ENCODE measurements around the gene ZNF439. TPM values are rescaled to one million over a fixed set of nuclear protein-coding genes. Genes with fewer than 3 reads are reported as not detected.
"Not testable (repeated sequence)": the region's sequence is repeated elsewhere in the genome, so short reads cannot be mapped to it uniquely, and the experiment has no call there.

Gene ZNF439
- total and polyA plus RNA-seq, 8 donors = 0.58 to 17.0 (median 4.5) TPM

DNA sequence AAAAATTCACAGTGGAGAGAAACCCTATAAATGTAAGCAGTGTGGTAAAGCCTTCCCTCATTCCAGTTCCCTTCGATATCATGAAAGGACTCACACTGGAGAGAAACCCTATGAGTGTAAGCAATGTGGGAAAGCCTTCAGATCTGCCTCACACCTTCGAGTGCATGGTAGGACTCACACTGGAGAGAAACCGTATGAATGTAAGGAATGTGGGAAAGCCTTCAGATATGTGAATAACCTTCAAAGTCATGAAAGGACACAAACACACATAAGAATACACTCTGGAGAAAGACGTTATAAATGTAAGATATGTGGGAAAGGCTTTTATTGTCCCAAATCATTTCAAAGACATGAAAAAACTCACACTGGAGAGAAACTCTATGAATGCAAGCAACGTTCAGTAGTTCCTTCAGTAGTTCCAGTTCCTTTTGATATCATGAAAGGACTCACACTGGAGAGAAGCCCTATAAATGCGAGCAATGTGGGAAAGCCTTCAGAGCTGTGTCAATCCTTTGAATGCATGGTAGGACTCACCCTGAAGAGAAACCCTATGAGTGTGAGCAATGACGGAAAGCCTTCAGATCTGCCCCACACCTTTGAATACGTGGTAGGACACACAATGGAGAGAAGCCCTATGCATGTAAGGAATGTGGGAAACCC lies 16.1 kb upstream of the ZNF439 start:
- Histone ChIP-seq H3K27me3 (no peaks in the 10 kb centered on the region), H3K27ac (no peak overlapping the region), H3K4me3 (no peak overlapping the region), H3K9me3 (peaks cover 44 to 100% (median 72%) of the 10 kb centered on the region in 4 donors), H3K4me1 (no peaks in the 10 kb centered on the region), H3K36me3 (peaks cover 39 to 82% (median 71%) of the 10 kb centered on the region in 4 donors)
- no peak for DNase-seq
- intact Hi-C loops (cut with DNase I; ENCODE audit: low total_unique reads) = no loop called here
- WGBS, 5 donors = 94 to 98% (median 97%) methylated on average over 8 of the region's 8 CpGs
- TF ChIP-seq POLR2A (IDR thresholded peaks at IDR 0.05) = no peak
- no peak for TF ChIP-seq POLR2AphosphoS5 (IDR thresholded peaks at IDR 0.05)
- TF ChIP-seq, protein P1, sequence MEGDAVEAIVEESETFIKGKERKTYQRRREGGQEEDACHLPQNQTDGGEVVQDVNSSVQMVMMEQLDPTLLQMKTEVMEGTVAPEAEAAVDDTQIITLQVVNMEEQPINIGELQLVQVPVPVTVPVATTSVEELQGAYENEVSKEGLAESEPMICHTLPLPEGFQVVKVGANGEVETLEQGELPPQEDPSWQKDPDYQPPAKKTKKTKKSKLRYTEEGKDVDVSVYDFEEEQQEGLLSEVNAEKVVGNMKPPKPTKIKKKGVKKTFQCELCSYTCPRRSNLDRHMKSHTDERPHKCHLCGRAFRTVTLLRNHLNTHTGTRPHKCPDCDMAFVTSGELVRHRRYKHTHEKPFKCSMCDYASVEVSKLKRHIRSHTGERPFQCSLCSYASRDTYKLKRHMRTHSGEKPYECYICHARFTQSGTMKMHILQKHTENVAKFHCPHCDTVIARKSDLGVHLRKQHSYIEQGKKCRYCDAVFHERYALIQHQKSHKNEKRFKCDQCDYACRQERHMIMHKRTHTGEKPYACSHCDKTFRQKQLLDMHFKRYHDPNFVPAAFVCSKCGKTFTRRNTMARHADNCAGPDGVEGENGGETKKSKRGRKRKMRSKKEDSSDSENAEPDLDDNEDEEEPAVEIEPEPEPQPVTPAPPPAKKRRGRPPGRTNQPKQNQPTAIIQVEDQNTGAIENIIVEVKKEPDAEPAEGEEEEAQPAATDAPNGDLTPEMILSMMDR (IDR thresholded peaks at IDR 0.05) = no peak
- no peak for TF ChIP-seq EP300 (IDR thresholded peaks at IDR 0.05)

DNA sequence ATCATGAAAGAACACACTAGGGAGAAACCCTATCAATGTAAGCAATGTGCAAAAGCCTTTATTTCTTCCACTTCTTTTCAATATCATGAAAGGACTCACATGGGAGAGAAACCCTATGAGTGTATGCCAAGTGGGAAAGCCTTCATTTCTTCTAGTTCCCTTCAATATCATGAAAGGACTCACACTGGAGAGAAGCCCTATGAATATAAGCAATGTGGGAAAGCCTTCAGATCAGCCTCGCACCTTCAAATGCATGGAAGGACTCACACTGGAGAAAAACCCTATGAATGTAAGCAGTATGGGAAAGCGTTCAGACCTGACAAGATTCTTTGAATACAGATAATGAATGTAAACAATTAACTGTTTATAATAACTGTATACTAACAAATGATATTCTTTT lies 15.0 kb upstream of the ZNF439 start:
- no peak for DNase-seq
- Histone ChIP-seq H3K27ac (no peak overlapping the region), H3K36me3 (peaks cover 39 to 70% (median 61%) of the 10 kb centered on the region in 4 donors), H3K4me1 (no peaks in the 10 kb centered on the region), H3K27me3 (no peaks in the 10 kb centered on the region), H3K4me3 (no peak overlapping the region), H3K9me3 (peaks cover 44 to 93% (median 66%) of the 10 kb centered on the region in 4 donors)
- WGBS, 5 donors = 96 to 100% (median 98%) methylated on average over 2 of the region's 2 CpGs
- no peak for TF ChIP-seq POLR2A (IDR thresholded peaks at IDR 0.05)
- no peak for TF ChIP-seq POLR2AphosphoS5 (IDR thresholded peaks at IDR 0.05)
- TF ChIP-seq EP300 (IDR thresholded peaks at IDR 0.05) = no peak
- TF ChIP-seq, protein P1 (IDR thresholded peaks at IDR 0.05) = no peak
- intact Hi-C loops (cut with DNase I; ENCODE audit: low total_unique reads) = no loop called here

DNA sequence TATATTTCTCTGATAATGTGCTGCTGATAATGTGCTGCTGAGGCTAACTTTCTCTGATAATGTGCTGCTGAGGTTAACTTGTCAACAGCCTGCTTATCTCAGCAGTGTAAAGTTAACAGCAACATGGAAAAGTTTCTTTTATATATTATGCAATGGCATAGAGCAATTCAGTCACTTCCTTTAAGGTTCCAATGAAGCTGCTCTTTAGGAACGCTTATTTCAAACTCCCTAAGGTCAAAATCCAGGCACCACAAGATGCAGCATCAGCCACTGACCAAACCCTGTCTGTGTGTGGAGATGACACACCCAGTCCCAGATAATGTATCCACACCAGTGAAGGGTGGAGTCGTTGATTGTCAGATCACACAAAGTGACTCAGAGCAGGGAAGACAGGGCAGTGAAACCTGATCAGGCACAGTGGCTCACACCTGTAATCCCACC lies 12.9 kb upstream of the ZNF439 start:
- H3K4me1 ChIP-seq; H3K4me3 ChIP-seq; intact Hi-C loops (cut with DNase I; ENCODE audit: low total_unique reads); H3K27ac ChIP-seq; H3K27me3 ChIP-seq: not testable (repeated sequence)
- H3K9me3 ChIP-seq = peaks cover 39 to 72% (median 50%) of the 10 kb centered on the region in 4 donors
- H3K36me3 ChIP-seq = peaks cover 33 to 49% (median 40%) of the 10 kb centered on the region in 4 donors
- DNase-seq = peak in 1 of 2 donors; percentile 38
- 26 to 68% (median 54%) methylated on average over 2 of the region's 2 CpGs for WGBS, 5 donors

DNA sequence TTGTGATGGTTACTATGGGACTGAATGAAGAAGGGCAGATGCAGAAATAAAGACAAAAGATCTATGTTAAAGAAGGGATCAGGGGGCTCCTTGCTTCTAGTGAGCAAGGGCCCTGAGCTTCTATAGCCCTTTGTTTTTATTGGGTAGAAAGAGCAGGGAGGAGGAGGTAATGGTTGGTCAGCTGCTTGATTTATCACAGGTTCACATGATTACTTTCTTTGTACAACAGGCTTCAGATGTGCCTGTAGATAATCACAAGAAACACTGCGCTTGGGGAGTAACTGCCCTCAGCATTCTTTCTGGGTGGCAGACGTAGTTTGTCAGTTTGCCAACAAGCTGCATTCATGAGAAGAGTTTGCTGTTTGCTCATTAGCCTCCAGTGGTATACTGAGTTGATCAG lies 4.8 kb upstream of the ZNF439 start:
- Histone ChIP-seq H3K4me1 (peaks cover under 1 to 9% (median 7%) of the 10 kb centered on the region in 4 donors), H3K4me3 (no peak overlapping the region), H3K27me3 (no peaks in the 10 kb centered on the region), H3K9me3 (no peaks in the 10 kb centered on the region), H3K36me3 (no peaks in the 10 kb centered on the region), H3K27ac (no peak overlapping the region)
- 20 to 41% (median 35%) methylated on average over 2 of the region's 2 CpGs for WGBS, 5 donors
- intact Hi-C loops (cut with DNase I; ENCODE audit: low total_unique reads) = no loop called here
- TF ChIP-seq EP300 (IDR thresholded peaks at IDR 0.05) (no peak), POLR2AphosphoS5 (IDR thresholded peaks at IDR 0.05) (no peak)
- peak in 1 of 2 donors; percentile 34 for DNase-seq

DNA sequence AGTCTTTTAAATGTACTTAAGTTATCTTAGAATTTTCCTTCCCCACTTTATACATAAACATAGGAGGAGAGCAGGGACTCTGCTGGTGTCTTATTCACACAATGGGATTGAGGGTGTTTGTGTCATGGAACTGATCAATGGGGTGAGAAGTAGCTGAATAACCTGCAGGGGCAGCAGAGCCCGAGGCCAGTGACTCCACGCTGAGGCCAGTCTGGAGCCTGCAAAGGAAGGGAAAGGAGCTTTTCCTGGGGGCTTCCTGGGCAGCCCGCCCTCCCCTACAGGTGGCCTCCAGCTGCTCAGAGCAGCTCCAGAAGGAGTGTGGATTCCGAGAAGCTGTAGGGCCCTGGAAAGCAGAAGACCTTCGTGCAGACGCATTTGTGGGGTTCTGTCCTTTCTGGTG lies 911 bp upstream of the ZNF439 start:
- WGBS, 5 donors = 58 to 69% (median 64%) methylated on average over 6 of the region's 6 CpGs
- intact Hi-C loops (cut with DNase I; ENCODE audit: low total_unique reads); H3K27me3 ChIP-seq; H3K36me3 ChIP-seq; H3K9me3 ChIP-seq; H3K27ac ChIP-seq; H3K4me3 ChIP-seq: not testable (repeated sequence)
- peaks cover 12 to 23% (median 14%) of the 10 kb centered on the region in 4 donors for H3K4me1 ChIP-seq
- peak in 1 of 2 donors; percentile 12 for DNase-seq

DNA sequence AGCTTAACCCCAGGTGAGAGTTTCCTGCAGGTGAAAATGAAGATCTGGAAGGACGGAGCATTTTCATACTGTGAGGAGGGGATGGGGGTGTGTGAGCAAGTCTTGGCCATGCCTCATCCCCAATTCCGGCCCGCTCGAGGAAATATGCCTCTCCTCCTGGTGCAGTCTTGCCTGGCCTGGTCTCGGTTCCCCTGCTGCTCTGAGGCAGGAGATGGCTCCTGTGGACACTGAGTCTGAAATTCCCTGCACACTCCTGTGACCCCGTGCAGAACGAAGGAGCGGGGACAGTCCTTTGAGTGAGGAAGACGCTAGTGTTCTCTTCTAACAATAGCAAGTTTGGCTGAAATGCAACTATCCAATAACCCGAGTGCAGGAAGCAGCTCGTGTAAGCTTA lies 329 bp upstream of the ZNF439 start:
- peak overlapping the region; percentile 59 to 72 (median 68) for H3K4me3 ChIP-seq
- DNase-seq = peak in 1 of 2 donors; percentile 3

DNA sequence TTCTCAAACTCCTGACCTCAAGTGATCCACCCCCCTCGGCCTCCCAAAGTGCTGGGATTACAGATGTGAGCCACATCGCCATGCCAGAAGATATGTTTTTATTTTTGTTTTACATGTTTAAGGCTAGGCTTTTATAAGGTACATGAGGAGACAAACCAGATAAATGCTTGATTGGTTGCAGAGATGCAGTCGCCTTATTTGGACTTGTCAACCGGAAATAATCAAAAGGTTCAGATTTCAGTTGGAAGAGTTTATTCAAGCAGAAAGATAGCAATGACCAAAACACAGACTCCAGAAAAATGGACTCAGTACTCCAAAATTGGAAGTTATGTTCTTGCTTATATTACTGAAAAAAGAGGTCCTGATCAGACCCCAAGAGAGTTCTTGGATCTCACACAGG lies 1.8 kb downstream of the ZNF439 start:
- H3K4me3 ChIP-seq; H3K27ac ChIP-seq; intact Hi-C loops (cut with DNase I; ENCODE audit: low total_unique reads); H3K9me3 ChIP-seq; H3K27me3 ChIP-seq; DNase-seq: not testable (repeated sequence)
- WGBS, 5 donors = 83 to 97% (median 95%) methylated on average over 4 of the region's 4 CpGs
- Histone ChIP-seq H3K4me1 (peaks cover 12 to 23% (median 14%) of the 10 kb centered on the region in 4 donors), H3K36me3 (peaks cover 0 to 16% (median 4%) of the 10 kb centered on the region in 4 donors)

More for the DNA sequence above, 329 bp upstream of the ZNF439 start:
- intact Hi-C loops (cut with DNase I; ENCODE audit: low total_unique reads) = no loop called here
- peaks cover 0 to 3% (median under 1%) of the 10 kb centered on the region in 4 donors for H3K36me3 ChIP-seq
- 27 to 37% (median 35%) methylated on average over 8 to 11 of the region's 11 CpGs for WGBS, 5 donors
- H3K27me3 ChIP-seq = no peaks in the 10 kb centered on the region
- TF ChIP-seq EP300 (IDR thresholded peaks at IDR 0.05) (no peak), POLR2A (IDR thresholded peaks at IDR 0.05) (no peak), POLR2AphosphoS5 (IDR thresholded peaks at IDR 0.05) (no peak)
- TF ChIP-seq, protein P1 (IDR thresholded peaks at IDR 0.05) = no peak
- no peaks in the 10 kb centered on the region for H3K9me3 ChIP-seq
- H3K4me1 ChIP-seq = peaks cover 12 to 23% (median 14%) of the 10 kb centered on the region in 4 donors
- H3K27ac ChIP-seq = peak overlapping the region in 4 of 5 donors; percentile 63 to 81 (median 75)

Data from stomach (tissue), 9 donors.